Brain microvascular endothelial cell (primary cell): Measurements from ENCODE around the gene USP10.

Experiments
- DNase-seq: peaks from one replicate; pipeline ENCODE4 v3.0.0-alpha.2; 2020
- H3K27ac ChIP-seq: fragments of 250-450 bp; sonication (Bioruptor Pico); 2 replicates; pipeline ENCODE4 v1.5.1; 2020; ENCODE audit warnings: mild to moderate bottlenecking, moderate library complexity
- H3K27me3 ChIP-seq: fragments of 250-450 bp; sonication (Bioruptor Pico); replicated peaks from 2 replicates; pipeline ENCODE4 v1.5.1; 2020; ENCODE audit warnings: mild to moderate bottlenecking
- H3K36me3 ChIP-seq: fragments of 250-450 bp; sonication (Bioruptor Pico); replicated peaks from 2 replicates; pipeline ENCODE4 v1.5.1; 2020; ENCODE audit warnings: mild to moderate bottlenecking
- H3K4me3 ChIP-seq: 2 replicates; pipeline ENCODE4 v1.5.1; 2011; ENCODE audit warnings: low read depth, mild to moderate bottlenecking, control low read depth, low read length, moderate library complexity
- in situ Hi-C: cut with HindIII; loops from 2 replicates; pipeline ENCODE4 v1.10.0; 2017; ENCODE audit warnings: low sequenced_read_pairs, low pct_ligation_motif_present
- TF ChIP-seq, protein P1 (sequence below): IDR thresholded peaks from 2 replicates; pipeline ENCODE4 v1.5.1; 2011; ENCODE audit warnings: low read depth, mild to moderate bottlenecking, moderate library complexity, low read length, control low read depth, inconsistent platforms; ENCODE audit errors: missing control alignments

The USP10 gene

DNA sequence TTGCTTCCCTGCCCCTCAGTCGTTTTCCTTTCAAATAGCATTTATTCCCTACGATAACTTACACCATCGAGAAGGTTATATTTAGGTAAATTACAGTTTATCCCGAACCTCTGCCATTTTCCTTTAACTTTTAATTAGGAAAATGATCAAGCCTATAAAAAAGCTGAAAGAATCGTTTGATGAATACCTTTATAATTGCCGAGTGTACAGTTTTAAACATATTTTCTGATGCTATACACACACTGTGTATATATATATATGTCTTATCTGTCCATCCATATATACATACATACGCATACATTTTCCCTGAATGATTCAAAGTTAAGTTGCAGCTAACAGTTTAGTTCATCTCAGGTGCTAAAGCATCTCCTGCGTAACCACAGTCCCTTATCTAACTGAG is 63.4 kb downstream of the USP10 start:
- H3K27me3 ChIP-seq = no peaks in the 10 kb centered on the region
- TF ChIP-seq, protein P1, sequence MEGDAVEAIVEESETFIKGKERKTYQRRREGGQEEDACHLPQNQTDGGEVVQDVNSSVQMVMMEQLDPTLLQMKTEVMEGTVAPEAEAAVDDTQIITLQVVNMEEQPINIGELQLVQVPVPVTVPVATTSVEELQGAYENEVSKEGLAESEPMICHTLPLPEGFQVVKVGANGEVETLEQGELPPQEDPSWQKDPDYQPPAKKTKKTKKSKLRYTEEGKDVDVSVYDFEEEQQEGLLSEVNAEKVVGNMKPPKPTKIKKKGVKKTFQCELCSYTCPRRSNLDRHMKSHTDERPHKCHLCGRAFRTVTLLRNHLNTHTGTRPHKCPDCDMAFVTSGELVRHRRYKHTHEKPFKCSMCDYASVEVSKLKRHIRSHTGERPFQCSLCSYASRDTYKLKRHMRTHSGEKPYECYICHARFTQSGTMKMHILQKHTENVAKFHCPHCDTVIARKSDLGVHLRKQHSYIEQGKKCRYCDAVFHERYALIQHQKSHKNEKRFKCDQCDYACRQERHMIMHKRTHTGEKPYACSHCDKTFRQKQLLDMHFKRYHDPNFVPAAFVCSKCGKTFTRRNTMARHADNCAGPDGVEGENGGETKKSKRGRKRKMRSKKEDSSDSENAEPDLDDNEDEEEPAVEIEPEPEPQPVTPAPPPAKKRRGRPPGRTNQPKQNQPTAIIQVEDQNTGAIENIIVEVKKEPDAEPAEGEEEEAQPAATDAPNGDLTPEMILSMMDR = no peak
- in situ Hi-C loops = no loop called here
- H3K36me3 ChIP-seq = peaks cover 45% of the 10 kb centered on the region
- no peak overlapping the region for H3K27ac ChIP-seq
- no peak overlapping the region for H3K4me3 ChIP-seq
- DNase-seq = no peak

DNA sequence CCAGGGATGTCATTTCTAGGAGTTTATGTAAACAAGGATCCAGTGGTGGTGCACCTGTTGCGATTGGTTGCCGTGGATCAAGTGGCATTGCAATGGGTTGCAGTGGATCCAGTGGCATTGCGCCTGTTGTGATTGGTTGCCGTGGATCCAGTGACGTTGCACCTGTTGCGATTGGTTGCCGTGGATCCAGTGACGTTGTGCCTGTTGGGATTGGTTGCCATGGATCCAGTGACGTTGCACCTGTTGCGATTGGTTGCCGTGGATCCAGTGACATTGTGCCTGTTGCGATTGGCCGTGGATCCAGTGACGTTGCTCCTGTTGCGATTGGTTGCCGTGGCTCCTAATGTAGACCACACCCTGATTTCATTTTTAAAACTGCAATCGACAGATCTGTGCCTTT is 63.8 kb downstream of the USP10 start:
- TF ChIP-seq, protein P1 = no peak
- Histone ChIP-seq H3K4me3 (no peak overlapping the region), H3K27ac (no peak overlapping the region), H3K36me3 (peaks cover 49% of the 10 kb centered on the region), H3K27me3 (no peaks in the 10 kb centered on the region)
- in situ Hi-C loops = no loop called here
- no peak for DNase-seq

DNA sequence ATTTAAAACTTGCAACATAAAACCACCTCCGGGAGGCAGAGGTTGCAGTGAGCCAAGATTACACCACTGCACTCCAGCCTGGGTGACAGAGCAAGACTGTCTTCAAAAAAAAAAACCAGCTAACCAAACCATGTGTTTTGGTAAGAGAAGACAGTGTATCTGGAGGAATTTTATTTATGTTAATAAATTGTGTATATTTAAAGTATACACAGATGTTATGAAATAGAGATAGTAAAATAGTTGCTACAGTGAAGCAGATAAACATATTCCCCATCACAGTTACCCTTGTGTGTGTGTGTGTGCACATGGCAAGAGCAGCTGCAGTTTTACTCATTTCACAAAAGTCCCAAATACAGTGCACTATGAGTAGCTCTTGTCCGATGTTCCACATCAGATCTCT is 65.2 kb downstream of the USP10 start:
- DNase-seq = no peak
- in situ Hi-C loops = no loop called here

DNA sequence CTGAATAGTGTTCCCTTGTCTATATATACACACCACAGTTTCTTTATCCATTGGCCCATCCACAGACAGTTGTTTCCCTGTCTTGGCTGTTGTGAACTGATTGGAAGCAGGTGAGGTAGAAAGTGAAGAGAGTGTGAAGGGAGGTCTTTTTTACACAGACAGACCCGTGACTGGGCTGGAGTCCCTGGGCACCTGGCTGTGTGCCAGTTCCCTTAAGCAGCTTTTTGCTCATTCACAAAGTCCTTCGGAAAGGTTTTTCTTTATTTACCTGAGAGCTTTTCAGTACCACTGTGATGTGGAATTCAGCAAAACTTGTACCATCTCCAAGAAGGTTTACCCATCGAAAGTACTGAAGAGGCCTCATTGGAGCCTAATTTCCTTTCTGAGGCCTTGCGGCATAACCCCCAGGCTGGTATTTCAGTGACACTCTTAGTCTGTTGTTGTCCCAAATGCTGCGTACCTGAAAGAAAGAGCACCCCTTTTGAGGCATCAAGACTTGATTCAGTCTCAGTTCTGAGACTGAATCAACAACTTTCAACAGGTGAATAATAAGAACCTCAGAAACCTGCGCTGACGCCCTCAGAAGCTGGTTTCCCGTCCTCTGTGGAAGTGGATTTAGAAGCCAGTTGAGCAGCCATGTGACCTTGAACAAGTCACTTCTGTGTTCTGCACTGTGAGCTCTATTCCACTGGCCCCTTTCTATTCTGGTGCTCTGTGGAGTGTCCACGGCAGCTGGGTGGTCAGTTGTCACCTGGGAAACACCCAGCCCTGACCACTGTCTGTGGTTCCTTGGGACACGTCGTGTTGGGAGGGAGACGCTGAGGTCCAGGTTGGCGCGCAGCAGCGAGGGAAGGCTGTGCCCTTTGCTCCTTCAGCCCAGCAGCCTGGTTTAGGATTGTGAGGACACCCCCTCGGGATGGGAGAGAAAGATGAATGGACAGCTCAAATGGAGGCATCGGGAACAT is 66.1 kb downstream of the USP10 start:
- in situ Hi-C loops = no loop called here
- peaks cover 57% of the 10 kb centered on the region for H3K36me3 ChIP-seq
- H3K4me3 ChIP-seq = no peak overlapping the region
- H3K27ac ChIP-seq = no peak overlapping the region
- TF ChIP-seq, protein P1 = no peak
- no peak for DNase-seq
- H3K27me3 ChIP-seq = no peaks in the 10 kb centered on the region

More for the DNA sequence above, 65.2 kb downstream of the USP10 start:
- no peak overlapping the region for H3K4me3 ChIP-seq
- H3K27ac ChIP-seq = no peak overlapping the region
- TF ChIP-seq, protein P1 = no peak
- H3K36me3 ChIP-seq = peaks cover 58% of the 10 kb centered on the region
- H3K27me3 ChIP-seq = no peaks in the 10 kb centered on the region

DNA sequence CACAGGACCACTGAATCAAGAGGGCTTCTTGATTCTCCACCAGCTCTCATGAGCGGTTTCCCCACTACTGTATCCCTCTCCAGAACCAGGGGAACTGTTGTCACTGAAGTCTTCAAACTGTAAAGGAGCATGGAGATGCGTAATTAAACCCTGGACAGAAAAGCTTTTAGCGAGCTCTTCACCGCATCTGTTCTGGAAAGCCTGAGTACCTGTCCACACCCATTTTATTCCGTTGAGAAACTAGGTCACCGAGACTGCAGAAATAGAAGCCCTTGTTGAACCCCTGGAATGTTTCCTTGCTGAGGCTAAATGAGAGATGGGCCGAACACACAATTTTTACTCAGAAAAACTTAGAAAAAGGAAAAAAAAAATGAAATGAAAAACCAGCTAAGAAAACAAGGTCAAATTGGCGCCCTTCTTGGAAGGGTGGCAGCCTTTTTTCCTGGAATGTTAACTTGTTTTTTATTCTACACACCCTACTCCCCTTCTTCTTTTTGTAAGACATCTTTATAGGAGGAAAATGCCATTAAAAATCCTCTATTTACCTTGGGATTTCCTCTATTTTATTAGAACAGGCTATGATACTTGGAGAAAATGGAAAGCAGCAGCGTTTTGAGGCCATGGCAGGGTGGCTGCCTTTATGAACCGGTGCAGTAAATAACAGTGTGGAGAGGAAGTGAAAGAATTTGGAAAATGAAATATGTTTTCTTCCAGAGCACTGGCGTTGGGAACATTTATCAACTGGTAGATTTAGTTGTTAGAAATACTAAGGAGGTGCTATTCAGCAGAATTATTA is 67.4 kb downstream of the USP10 start:
- DNase-seq = no peak
- peaks cover 54% of the 10 kb centered on the region for H3K36me3 ChIP-seq
- no peak overlapping the region for H3K4me3 ChIP-seq
- no peaks in the 10 kb centered on the region for H3K27me3 ChIP-seq
- H3K27ac ChIP-seq = no peak overlapping the region
- TF ChIP-seq, protein P1 = no peak
- in situ Hi-C loops = no loop called here
